PFSK-1 (cell line): ENCODE data around the gene SCGB1C1.

Experiments used
- FOXP2 ChIP-seq: optimal IDR thresholded peaks from 2 replicates; pipeline ENCODE3; 2011; ENCODE audit warnings: borderline replicate concordance, control low read depth, inconsistent platforms; ENCODE audit not compliant: insufficient read depth; ENCODE audit errors: extremely low read length, extremely low read depth
- POLR2AphosphoS5 ChIP-seq: IDR thresholded peaks from 2 replicates; pipeline ENCODE4 v1.6.1; 2012; ENCODE audit warnings: low read depth, mild to moderate bottlenecking, control low read depth, low read length, moderate library complexity
- TF ChIP-seq, protein P1 (sequence below), 2 experiments: IDR thresholded peaks; 2 replicates each; pipeline versions ENCODE4 v1.6.1 to v1.8.0; 2011 to 2012; ENCODE audit warnings: low read depth in 2 of 2, low read length in 2 of 2, control low read depth in 1 of 2, inconsistent platforms in 1 of 2, mild to moderate bottlenecking in 1 of 2, moderate library complexity in 1 of 2; ENCODE audit not compliant: insufficient read depth in 1 of 2

DNA sequence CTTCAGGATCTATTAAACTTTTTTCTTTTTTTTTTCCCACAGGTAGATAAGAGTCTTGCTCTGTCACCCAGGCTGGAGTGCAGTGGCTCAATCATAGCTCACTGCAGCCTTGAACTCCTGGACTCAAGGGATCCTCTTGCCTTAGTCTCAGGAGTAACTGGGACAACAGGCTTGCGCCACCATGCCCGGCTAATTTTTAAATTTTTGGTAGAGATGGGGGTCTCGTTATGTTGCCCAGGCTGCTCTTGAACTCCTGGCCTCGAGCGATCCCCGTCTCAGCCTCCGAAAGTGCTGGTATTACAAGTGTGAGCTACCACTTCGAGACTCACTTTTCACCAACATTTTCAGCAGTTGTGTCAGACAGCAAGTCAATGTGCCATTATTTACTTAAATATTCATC, 42.3 kb downstream of the SCGB1C1 start:
- TF ChIP-seq POLR2AphosphoS5 (no peak), FOXP2 (no peak)
- TF ChIP-seq, protein P1, sequence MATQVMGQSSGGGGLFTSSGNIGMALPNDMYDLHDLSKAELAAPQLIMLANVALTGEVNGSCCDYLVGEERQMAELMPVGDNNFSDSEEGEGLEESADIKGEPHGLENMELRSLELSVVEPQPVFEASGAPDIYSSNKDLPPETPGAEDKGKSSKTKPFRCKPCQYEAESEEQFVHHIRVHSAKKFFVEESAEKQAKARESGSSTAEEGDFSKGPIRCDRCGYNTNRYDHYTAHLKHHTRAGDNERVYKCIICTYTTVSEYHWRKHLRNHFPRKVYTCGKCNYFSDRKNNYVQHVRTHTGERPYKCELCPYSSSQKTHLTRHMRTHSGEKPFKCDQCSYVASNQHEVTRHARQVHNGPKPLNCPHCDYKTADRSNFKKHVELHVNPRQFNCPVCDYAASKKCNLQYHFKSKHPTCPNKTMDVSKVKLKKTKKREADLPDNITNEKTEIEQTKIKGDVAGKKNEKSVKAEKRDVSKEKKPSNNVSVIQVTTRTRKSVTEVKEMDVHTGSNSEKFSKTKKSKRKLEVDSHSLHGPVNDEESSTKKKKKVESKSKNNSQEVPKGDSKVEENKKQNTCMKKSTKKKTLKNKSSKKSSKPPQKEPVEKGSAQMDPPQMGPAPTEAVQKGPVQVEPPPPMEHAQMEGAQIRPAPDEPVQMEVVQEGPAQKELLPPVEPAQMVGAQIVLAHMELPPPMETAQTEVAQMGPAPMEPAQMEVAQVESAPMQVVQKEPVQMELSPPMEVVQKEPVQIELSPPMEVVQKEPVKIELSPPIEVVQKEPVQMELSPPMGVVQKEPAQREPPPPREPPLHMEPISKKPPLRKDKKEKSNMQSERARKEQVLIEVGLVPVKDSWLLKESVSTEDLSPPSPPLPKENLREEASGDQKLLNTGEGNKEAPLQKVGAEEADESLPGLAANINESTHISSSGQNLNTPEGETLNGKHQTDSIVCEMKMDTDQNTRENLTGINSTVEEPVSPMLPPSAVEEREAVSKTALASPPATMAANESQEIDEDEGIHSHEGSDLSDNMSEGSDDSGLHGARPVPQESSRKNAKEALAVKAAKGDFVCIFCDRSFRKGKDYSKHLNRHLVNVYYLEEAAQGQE (IDR thresholded peaks at IDR 0.05; ENCODE audit: insufficient read depth in 1 of 2, low read depth in 2 of 2, low read length in 2 of 2), result no peak
